HG03520 (cell line): ENCODE results near the gene TCP10L.
"Not testable (repeated sequence)": the region's sequence is repeated elsewhere in the genome, so short reads cannot be mapped to it uniquely, and the experiment has no call there.

Experiments
- ATAC-seq: cut with Tn5 transposase; IDR thresholded peaks from one replicate; pipeline ENCODE4 v1.9.1; 2021; ENCODE audit warnings: mild to moderate bottlenecking, moderate library complexity; ENCODE audit not compliant: unreplicated experiment

Gene TCP10L

DNA sequence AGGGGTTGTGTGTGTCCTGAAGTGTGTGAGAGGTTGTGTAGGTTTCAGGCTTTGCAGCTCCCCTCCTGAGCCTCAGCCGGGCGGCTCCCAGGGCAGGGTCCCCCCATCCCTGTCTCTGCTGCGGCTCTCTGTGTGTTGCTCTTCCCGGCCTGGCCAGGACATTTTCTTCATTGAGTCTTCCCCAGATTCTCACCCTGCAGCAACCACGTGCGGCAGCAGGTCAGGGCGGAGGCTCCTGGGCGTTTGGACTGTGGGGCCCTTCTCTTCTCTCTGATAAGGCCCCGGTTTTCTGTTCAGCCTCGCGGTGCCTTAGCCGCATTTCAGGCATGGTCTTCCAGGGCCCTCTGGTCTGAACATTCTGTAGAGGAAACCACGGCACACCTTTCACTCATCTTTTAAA lies 1.8 kb upstream of the TCP10L start:
- ATAC-seq: no peak

DNA sequence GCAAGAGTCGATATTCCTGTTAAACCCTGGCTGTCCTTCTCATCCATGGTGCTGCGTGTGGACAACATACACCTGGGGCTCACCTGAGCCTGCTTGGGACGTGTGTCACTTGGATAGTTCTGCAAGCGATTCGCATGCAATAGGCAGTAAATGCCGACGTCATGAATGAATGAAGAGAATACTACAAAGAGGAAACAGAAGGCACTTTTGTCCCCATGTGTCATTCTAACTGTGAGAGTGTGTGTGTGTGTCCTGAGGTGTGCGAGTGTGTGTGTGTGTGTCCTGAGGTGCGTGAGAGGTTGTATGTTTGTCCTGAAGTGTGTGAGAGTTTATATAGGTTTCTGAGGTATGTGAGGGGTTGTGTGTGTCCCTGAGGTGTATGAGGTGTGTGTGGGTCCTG lies 647 bp upstream of the TCP10L start:
- ATAC-seq: no peak

DNA sequence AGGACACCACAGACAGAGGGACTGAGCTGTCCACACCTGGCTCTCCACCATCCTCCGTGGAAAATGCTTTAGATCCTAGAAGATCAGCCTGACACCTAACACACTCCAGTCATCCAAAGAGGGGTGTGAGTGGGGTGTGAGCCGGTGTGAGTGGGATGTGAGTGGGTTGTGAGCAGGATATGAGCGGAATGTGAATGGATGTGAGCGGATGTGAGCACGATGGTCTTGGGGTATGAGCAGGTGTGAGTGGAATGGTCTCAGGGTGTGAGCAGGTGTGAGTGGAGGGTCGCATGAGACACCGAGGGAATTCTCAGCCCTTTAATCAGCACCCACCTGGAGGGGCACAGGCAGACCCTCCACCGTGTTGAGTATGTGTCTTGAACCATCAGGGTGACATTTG lies 851 bp downstream of the TCP10L start:
- ATAC-seq: no peak

DNA sequence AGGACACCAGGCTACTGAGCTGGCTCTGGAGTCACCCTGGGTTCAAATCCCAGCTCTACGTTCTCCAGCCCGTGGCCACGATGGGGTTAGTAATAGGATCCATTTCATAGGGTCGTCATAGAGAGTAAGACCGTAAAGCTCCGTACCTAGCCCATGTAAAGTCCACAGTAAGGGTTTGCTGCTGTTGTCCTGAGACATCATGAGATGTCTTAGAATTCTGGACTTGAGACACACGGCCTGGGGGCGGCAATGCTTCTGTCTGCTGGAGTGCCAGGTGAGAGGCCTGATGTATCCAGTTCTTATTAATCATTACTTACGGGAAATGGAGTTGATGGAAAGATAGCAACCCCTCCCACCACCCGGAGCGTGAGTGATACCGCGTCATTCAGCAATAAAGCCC lies 3.6 kb downstream of the TCP10L start:
- ATAC-seq: no peak

DNA sequence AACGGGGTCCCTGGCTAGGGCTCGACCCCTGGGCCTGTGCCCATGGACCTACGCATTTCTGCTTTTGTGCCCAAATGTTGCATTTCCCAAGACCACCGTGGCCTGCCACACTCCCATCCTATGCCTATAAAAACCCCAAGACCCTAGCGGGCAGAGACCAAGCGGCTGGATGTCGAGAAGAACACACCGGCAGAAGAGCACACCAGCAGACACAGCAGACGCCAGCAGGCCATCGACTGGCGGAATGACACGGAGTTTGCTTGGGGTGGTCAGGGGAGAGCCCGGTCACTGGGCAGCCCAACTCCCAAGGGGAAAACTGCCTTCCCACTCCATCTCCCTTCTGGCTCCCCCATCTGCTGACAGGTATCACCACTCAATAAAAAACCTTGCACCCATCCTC lies 4.4 kb downstream of the TCP10L start:
- ATAC-seq: no peak

DNA sequence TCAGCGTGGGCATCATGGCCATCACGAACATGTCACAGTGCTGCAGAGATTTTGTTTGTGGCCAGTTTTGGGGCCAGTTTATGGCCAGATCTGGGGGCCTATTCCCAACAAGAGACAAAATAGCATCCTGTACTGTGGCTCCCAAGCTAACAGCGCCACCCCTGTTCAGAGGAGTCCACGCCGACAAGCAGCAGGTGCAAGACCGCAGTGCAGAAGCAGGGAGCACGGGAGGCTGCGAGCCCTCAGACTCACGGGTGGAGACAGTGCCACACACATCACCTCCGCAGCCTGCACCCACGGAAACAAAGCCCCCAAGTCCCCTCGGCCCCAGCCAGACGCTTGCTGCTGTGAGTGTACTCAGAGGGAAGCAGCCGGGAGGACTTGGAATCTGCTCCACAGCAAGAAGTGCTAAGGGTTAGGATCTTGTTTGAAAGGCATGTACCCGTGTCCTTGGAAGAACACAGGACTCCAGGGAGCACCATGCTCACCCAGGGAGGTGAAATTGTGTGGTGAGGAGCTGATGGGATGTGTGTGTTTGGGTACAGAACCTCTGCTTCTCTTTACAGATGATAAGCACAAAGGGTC lies 7.1 kb downstream of the TCP10L start:
- no peak for ATAC-seq

DNA sequence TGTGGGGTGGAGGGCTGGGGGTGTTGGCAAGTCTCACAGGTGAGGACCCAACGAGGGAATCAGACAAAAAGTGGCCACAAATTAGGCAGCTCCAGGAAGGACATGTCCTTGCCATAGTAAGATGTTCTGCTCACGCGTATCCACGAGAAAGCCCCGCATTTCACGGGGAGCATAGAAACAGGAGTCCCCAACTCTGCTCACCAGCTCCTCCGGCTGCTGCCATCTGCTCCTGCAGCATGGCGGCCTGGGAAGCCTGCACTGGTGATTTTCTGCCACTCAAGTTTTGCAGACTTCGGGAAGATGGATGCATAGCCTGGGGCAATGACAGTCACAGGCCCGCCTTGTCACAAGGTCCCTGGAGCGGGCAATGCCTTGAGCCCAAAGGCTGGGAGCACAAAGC lies 9.3 kb downstream of the TCP10L start:
- no peak for ATAC-seq

DNA sequence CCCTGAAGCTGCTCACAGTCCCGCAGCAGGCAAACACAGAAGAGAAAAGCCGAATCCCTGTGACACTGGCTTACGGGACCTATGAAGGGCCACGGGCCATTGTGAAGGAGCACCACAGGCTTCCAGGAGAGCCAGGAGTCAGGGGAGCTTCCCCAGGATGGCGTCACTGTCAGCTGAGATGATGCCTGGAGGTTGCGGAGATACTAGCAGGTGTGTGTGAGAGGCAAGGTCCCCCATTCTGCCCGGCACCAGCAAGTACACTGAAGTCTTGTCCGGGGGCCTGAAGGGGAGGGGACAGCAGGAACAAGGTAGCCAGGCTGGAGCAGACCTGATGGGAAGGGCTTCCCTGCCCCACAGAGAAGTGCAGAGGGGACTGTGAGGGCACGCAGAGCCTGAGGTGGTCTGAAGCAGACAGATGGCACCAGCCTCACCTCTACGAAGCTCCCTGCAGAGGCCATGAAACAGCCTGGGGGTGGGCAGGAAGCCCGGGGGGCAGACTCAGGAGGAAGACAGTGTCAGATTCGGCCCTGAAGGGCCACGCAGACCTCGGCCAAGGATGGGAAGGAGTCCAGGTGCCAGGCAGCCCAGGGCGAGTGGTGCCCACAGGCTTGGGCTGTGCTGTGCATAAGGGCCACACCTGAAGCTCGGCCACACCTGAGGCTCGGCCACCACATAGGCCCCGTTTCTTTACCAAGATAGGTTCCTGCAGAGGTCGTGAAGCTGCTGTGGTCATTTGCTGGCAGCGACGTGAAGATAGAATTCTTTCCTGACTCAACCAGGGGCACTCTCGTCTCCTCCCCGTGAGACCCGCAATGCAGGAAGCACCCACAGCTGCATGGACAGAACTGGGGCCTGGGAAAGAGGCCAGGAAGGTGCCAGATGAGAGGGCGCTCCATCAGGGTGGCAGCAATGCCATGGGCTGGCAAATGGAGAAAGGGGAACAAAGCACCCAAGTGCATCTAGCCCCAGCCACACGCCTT lies 10.1 kb downstream of the TCP10L start:
- no peak for ATAC-seq

DNA sequence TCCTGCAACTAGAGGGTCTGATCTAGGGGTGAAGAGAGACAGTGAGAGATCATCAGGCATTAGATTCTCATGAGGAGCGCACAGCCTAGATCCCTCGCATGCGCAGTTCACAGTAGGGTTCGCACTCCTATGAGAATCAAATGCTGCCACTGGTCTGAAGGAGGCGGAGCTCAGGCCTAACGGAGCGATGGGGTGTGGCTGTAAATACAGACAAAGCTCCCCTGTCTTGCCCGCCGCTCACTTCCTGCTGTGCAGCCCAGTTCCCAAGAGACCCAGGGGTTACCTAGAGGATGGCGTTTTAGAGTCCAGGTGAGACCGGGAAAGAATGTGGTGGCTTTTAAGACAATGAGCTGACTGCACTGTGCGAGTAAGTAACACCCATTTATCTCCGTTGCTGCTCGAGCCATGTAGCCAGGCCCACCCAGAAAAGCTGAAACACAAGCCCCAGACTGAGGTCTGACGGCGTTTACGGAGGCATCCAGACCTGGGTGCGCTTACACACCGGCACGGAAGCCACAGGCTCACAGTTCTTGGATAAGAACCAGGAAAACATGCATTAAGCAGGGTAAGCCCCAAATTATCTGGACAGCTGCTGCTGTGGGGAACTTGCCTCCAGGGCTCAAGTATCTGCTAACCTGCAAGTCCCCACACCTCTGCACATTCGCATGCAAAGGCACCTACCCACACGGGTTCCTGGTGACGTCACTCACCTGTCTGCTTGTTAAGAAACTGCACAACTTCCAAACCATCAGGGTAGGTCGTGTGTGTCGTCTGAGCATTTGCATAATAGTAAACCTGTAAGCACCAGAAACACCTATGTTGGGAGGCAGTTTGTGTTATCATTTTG lies 12.5 kb downstream of the TCP10L start:
- no peak for ATAC-seq

DNA sequence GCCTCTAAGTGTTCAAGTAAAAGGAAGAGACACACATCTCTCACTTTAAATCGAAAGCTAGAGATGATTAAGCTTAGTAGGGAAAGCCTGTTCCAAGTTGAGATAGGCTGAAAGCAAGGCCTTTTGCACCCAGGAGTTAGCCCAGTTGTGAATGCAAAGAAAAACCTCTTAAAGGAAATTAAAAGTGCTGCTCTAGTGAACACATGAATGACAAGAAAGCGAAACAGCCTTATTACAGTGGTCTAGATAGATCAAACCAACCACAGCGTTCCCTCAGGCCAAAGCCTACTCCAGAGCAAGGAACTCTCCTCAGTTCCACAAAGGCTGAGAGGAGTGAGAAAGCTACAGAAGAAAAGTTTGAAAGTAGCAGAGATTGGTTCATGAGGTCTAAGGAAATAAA lies 14.9 kb downstream of the TCP10L start:
- no peak for ATAC-seq

DNA sequence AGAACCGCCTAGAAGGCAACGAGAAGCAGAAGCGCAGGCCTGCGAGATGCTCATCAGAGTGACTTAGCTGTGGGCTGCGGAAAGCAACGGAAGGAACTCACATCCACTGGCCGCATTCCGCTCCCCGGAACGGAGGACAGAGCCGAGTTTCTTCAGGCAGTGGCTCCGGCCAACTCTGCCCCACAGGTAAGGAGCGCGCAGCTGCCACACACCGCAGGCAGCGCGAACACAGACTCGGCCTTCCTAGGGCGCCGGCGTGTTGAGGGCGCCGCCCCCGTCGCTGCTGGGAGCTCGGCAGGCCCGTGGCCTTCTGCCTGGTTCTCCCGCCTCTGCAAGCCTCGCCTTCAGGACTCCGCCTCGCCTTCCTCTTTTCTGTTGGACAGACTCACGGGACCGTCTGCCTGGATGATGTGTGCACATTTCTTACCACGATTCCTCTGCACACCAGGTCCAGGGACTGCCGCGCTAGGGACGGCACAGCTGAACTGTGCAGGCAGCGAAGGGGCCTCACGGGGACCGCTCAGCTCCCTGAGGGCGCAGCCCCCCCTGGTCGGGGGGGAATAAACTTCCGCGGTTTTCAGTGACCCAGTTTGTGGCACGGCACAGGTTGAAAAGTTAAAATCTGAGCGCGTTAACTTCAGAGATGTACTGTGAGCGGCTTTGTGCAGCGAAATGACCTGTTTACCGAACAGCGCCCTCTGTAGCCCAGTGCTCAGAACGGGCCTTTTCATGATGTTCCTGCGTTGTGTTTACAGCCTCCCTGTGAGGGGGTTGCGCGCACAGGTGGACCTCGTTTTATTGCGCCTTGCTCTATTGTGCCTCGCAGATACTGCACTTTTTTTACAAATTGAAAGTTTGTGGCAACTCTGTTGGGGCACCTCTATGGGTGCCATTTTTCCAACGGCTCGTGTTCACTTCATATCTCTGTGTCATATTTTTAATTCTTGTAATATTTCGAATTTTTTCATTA lies 15.8 kb downstream of the TCP10L start:
- peak; percentile 78 for ATAC-seq

DNA sequence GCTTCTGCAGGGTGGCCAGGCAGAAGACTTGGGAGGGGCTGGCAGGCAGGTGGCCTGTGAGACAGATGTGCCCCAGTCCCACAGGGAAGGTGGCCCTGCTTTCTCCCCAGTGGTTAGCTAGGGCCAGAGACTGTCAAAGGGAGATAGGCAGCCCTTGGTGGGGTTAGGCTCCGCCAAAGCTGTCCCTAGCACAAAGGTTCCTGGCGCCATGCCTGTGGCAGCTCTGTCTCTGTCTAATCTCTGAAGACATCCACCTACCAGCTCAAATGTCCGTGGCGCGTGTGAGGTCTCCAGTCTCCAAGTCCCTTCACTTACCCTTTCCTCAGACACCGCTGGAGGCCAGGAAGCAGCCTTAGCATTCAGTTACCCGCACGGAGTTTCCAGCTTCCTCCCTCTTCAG lies 17.7 kb downstream of the TCP10L start:
- ATAC-seq: no peak

DNA sequence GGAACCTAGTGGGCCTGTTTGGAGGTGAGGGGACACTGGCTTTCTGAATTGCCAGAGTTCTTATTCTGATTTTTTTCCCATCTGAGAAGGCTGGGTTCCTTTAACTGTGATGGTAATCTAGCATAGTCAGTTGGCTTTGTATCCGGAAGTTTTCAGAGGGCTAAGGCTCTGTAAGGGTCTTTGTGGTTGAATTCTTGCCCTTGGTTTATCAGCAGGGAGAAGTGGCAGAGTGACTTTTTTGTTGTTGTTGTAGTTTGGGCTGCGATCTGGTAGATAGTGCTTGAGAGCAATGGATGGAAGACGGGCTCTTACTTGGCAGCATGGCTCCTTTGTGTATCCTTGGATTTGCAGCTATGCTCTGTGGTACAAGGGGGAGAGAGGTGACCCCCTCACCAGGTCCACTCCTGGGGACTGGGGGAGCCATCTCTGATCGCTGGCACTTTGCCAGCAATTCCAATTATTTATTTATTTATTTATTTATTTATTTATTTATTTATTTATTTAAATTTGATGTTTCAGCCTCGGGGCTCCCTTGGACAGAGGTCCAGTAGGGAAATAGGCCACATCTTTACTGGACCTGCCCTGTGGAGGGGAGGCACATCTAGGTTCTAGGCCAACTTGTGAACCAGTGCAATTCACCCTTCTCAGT lies 18.5 kb downstream of the TCP10L start:
- no peak for ATAC-seq

DNA sequence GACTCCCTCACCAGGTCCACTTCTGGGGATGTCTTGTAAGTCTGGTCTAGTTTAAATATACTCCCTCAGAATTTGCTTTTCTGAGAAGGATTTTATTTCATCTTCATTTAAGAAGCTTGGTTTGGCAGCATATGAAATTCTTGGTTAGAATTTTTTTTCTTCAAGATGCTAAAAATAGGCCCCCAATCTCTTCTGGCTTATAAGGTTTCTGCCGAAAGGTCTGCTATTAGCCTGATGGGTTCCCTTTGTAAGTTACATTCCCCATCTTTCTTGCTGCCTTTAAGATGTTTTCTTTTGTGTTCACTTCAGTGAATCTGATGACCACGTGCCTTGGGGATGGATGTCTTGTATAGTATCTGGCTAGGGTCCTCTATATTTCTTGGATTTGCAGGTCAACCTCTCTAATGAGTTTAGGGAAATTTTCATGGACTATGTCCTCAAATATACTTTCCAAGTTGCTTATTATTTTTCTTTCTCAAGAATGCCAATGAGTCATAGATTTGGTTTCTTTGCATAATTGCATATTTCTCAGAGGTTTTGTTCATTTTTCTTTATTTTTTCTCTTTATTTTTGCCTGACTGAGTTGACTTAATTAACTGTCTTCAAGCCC lies 19.4 kb downstream of the TCP10L start:
- no peak for ATAC-seq

DNA sequence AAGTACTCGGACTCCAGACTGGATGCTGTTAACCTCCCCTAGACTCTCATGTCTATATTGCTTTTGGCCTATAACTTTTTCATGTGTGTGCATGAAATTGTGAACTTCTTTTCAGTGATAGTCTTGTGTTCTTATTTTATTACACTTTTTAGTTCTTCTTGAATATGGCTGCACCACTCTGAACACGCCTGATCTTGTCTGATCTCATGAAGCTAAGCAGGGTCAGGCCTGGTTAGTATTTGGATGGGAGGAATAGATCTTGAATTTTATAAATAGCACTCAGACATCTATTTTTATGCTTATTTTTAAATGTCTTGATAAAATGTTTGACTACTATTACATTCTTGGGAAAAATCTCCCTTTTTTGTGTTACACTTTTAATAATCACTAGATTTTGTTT lies 22.4 kb downstream of the TCP10L start:
- no peak for ATAC-seq

DNA sequence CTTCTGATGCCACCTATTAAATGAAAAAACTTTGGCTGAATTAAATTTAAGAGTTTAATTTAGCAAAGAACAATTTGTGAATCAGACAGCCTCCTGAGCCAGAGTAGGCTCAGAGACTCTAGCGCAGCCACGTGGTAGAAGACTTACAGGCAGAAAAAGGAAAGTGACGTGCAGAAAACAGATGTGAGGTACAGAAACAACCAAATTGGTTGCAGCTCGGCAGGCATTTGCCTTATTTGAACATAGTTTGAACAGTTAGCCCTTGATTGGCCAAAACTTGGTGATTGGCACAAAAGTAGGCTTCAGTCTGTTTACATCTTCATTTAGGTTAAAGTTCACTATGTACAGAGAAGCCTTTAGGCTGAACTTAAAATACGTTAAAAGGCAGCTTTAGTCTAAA lies 22.9 kb downstream of the TCP10L start:
- no peak for ATAC-seq

DNA sequence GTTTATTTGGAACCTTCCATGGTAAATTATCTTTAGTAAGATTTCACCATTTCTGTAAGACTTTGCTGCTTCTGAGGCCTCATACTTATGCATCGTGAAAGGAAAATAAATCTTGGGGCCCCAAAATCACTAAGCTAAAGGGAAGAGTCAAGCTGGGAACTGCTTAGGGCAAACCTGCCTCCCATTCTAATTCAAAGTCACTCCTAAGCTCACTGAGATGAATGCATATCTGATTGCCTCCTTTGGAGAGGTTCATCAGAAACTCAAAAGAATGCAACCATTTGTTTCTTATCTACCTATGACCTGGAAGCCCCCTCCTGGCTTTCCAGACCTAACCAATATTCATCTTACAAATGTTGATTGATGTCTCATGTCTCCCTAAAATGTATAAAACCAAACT lies 23.8 kb downstream of the TCP10L start:
- ATAC-seq: not testable (repeated sequence)

DNA sequence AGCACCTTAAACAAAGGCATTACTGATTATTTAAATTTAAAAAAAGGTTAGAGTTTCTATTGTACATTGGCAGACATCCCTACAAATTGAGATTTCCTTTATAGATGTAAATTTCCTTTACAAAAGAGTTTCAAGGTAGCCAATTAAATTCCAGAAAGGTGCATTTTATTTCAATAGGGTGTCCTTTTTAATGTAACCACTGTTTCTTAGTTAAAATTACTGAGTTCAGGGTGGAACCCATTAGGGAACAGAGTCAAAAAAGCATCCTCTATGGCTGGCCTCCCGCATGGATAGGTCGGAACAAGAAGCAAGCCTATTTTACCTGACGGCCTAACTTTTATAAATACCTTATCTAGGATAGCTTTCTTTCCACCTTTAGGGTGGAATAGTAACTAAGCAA lies 24.4 kb downstream of the TCP10L start:
- ATAC-seq: no peak

DNA sequence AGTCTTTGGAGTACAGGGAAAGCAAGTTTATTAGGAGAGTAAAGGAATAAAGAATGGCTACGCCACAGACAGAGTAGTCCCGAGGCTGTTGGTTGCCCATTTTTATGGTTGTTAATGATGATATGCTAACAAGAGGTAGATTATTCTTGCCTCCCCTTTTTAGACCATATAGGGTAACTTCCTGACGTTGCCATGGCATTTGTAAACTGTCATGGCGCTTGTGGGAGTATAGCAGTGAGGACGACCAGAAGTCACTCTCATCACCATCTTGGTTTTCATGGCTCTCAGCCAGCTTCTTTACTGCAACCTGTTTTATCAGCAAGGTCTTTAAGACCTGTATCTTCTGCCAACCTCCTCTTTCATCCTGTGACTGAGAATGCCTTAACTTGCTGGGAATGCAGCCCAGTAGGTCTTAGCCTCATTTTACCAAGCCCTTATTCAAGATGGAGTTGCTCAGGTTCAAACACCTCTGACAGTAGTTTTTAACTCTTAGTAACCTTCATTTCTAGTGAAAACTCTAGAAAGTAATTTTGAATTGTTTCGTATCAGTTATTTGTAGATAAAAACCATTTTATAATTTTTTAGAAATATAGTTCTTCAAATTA lies 26.2 kb downstream of the TCP10L start:
- no peak for ATAC-seq
